Measurements from ENCODE around the gene MRPS22.

DNA sequence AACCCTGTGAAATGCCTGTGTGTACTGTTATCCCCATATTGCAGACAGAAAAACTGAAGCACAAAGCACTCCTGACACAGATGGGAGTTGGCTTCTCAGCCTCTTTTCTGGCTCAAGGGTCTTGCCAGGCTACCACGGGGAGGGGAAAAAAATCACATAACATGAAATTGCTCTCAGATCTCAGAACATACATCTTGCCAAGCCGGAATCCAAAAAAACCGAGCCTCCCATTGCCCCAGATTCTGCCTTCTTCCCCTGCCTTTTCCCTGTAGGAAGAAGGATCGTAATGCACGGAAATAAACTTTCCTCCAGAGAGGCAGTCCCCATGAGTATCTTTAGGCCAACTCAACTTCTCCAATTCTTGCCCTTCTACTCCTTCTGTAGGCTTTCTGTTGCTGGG lies 16.6 kb upstream of the MRPS22 start:
- TF ChIP-seq, protein P1, sequence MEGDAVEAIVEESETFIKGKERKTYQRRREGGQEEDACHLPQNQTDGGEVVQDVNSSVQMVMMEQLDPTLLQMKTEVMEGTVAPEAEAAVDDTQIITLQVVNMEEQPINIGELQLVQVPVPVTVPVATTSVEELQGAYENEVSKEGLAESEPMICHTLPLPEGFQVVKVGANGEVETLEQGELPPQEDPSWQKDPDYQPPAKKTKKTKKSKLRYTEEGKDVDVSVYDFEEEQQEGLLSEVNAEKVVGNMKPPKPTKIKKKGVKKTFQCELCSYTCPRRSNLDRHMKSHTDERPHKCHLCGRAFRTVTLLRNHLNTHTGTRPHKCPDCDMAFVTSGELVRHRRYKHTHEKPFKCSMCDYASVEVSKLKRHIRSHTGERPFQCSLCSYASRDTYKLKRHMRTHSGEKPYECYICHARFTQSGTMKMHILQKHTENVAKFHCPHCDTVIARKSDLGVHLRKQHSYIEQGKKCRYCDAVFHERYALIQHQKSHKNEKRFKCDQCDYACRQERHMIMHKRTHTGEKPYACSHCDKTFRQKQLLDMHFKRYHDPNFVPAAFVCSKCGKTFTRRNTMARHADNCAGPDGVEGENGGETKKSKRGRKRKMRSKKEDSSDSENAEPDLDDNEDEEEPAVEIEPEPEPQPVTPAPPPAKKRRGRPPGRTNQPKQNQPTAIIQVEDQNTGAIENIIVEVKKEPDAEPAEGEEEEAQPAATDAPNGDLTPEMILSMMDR (IDR thresholded peaks at IDR 0.05) = no peak
- TF ChIP-seq POLR2A (IDR thresholded peaks at IDR 0.05) = no peak
